Skin epidermis (tissue), 12 donors: Measurements from ENCODE around the gene PHACTR3.

Experiments
- H3K27ac ChIP-seq, 21 experiments: fragments of 200-600 bp; sonication (generic) in 11 of 21; one replicate each; pipeline ENCODE4 v1.5.0; 2020; ENCODE audit warnings: mild to moderate bottlenecking in 3 of 21, inconsistent platforms in 2 of 21, moderate library complexity in 2 of 21
- H3K4me3 ChIP-seq, 7 experiments: fragments of 200-600 bp; sonication (generic) in 2 of 7; one replicate each; pipeline ENCODE4 v1.5.0; 2020; ENCODE audit warnings: inconsistent platforms in 2 of 7, mild to moderate bottlenecking in 2 of 7, moderate library complexity in 1 of 7

Gene PHACTR3

GRCh38 chr20:59817846-59818615 lies 213.7 kb downstream of the PHACTR3 start:
- H3K27ac ChIP-seq: no peak overlapping the region

DNA sequence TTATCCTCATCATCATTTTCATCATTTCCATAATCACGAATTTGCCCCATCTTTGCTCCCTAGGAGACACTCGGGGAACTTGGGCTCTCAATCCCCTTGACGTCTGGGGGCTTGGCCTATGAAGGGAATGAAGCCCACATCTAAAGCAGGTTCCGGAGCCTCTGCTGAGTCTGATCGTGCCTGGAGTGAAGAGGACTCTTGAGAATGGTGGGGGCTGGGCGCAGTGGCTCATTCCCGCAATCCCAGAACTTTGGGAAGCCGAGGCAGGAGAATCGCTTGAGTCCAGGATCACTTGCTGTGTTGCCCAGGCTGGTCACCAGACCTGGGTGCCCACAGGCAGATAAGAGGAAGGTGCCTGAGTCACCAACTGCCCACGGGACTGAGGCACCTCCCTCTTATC lies 214.6 kb downstream of the PHACTR3 start:
- H3K27ac ChIP-seq: no peak overlapping the region

More at GRCh38 chr20:59817846-59818615, 213.7 kb downstream of the PHACTR3 start:
- no peak overlapping the region for H3K4me3 ChIP-seq

GRCh38 chr20:59819496-59820203 lies 215.3 kb downstream of the PHACTR3 start:
- Histone ChIP-seq H3K27ac (no peak overlapping the region), H3K4me3 (no peak overlapping the region)

More for the DNA sequence above, 214.6 kb downstream of the PHACTR3 start:
- H3K4me3 ChIP-seq: no peak overlapping the region

DNA sequence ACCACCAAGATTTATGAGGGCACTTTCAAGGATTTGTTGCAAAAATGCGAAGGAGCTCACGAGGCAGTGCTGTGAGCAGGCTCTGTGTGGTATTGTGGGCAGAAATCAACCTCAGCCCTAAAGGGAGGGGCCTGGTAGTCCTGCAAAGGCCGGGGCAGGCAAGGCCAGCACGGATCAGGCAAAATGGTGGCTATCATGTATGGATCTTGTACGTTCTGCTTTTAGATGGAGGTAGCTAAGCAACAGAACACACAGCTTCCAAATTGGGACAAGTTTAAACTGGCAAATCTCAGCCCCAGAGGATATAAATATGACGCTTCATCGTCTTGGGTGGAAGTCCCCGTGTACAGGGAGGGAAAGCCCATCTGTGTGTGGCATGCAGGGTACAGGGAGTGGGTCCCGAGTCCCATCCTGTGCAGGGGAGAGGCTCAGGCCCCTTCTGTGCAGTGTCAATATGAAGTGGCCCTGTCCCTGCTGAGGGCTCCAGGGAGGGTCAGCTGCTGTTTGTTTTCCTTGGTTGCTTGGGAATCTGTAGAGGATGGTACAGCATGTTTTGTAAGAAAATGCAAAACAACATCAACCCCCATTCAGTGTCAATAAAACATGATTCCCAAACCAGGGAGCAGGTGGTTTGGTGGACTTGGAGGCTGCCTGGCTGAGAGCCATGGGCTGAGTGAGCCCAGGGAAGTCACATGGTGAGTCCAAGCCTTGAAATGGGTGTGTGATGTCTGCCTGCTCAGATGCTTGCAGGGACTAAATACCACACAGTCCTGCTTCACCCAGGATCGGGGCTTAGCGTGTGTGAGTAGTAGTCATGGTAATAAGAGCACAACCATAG lies 216.1 kb downstream of the PHACTR3 start:
- Histone ChIP-seq H3K27ac (no peak overlapping the region), H3K4me3 (no peak overlapping the region)

DNA sequence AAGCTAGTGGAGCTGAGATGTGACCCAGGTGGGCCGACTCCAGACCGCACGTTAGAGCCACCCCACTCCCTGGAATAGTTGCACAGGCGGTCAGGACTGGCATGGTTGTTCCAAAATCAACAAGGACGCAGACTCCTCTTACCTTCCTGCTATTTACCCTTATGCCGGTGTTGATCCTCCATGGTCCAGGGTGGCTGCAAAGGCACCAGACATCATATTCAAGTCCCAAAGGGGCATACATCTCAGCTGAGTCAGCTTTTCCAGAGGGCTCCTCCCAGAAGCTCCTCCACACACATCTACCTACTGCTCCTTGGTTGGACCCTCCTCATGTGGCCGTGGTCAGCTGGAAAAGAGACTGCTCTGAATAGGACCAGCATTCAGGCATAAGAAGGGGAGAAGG lies 216.9 kb downstream of the PHACTR3 start:
- Histone ChIP-seq H3K27ac (no peak overlapping the region), H3K4me3 (no peak overlapping the region)

GRCh38 chr20:59821788-59822187 lies 217.4 kb downstream of the PHACTR3 start:
- Histone ChIP-seq H3K27ac (no peak overlapping the region), H3K4me3 (no peak overlapping the region)

DNA sequence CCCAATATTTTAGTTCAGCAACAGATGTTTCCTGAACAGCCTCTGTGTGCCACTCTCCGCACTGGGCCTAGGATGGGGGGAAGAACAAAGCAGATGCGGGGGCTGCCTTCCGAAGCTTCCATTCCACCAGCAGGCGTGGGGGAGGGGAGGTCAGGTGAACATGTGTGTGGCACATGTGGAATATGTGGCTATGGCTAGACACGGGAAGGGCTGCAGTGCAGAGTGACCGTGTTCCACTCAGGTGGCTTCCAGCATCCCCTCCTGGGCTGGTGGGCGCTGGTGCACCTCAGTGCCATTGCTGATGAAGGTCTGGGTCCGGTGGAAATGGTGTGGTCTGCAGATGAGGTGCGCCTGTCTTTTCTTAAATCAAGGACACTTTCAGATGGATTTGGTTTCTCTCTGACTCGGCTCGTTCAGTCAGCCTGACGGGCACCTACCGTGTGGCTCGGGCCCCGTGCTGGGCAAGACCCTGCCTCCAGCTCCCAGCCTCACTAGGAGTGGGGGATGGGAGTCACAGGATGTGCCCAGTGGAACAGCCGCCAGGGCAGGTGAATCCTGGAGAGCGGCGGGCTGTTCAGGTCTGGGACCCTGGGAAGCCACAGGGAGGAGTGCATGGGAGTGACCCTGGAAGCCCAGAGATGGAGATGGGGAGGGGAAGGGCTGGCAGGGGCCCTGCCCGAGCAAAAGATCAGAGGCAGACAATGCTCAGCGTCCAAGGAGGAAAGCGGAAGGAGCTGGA lies 218.1 kb downstream of the PHACTR3 start:
- H3K4me3 ChIP-seq: no peak overlapping the region
- H3K27ac ChIP-seq: no peak overlapping the region

GRCh38 chr20:59823030-59823423 lies 218.7 kb downstream of the PHACTR3 start:
- Histone ChIP-seq H3K4me3 (no peak overlapping the region), H3K27ac (no peak overlapping the region)

DNA sequence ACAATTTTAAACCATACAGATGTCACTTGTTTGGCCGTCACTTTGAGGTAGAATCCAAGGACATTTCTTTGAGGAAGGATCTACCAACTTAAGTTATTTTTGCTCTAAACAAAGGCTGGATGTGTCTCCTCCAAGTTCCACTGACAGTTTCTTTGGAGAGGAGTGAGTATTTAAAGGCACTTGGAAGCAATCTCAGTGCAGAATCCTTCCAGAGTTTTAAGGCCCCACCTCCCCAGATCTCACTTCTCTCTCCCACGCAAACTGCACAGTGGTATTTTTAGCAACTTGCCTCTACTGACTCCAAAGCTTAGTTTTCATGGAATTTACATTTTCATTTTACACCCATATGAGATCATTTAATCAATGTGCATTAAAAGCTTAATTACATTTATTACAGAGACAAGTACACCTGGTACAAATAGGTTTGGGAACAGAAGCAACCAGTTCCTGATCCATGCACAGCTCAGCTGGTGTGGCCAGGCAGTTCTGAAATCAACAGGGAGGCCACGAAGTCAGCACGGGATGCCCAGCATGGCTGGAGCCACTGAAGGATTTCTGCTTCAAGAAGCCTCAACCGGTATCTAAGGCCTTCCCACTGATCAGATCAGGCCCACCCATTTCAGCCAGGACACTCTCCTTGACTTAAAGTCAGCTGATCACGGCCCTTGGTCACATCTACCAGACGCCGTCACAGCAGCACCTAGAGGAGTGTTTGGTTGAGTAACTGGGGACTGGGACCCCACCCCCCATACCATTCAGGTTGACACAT lies 219.3 kb downstream of the PHACTR3 start:
- no peak overlapping the region for H3K27ac ChIP-seq
- no peak overlapping the region for H3K4me3 ChIP-seq

DNA sequence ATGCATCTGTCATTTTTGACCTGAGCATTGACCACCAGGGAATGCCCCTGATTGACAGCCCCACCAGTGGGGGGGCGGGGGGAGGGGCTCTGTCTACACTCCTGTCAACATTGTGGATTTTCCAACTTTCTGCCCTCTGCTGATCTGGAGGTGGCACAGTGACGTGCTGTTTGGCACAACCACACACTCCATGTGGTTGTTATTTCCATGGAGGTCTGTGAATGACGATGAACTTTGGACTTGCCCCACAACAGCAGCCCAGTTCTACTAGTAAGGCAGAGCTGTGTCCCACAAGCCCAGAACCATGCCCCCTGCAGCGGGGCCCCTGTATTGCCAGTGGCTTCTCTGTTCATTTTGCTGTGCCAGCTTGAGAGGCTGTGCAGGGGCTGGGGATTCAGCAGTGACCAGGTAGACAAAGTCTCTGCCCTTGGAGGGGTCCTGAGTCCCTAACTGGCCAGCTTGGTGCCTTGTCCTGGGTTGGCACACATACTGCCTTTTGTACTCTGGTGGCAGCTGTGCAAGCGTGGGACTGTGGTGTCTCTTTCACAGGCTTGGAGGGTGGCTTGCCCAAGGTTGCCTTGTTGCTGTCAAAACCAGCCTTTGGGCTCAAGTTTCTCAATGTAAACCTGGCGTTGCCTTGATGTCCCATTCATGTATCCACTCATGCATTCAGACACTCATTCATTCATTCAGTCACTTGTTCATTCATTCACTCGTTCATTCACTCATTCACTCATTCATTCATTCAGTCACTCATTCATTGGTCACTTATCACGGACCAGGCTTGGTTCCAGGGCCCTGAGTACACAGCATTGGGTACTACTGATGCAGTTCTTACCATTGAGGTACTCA lies 220.6 kb downstream of the PHACTR3 start:
- H3K27ac ChIP-seq: no peak overlapping the region
- H3K4me3 ChIP-seq: no peak overlapping the region

- no peak overlapping the region for H3K4me3 ChIP-seq
- H3K27ac ChIP-seq: no peak overlapping the region
These were observed 221.2 kb downstream of the PHACTR3 start for GRCh38 chr20:59825563-59825920.

DNA sequence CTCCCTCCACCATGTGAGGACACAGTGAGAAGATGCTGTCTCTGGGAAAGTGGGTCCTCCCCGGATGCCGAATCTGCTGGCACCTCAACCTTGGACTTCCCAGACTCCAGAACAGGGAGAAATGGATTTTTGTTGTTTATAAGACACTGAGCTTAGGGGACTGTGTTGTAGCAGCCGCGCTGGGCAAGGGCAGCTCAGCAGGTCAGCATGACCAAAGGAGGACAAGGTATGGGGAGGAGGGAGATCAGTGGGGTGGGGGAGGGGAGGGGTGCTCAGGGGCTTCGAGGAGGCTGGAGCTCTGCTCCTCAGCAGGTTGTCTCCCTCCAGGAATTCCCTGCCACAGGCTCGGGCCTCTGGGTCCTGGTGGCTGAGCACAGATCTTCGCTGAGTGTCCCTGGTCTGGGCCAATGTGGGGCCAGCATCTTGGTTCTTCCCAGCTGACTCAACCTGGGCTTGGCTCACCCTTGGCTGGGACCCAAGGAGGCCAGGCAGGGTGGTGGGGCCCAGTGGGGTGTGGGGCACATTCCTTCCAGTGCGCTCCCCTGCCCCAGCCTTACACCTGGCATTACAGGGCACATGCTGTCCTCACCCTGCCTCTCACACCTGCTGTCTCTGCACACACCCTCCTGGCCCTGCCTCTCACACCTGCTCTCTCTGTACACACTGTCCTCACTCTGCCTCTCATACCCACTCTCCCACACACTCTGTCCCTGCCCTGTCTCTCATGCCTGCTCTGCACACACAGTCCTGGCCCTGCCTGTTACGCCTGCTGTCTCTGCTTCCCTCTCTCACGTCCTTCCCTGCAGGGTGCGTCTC lies 221.8 kb downstream of the PHACTR3 start:
- no peak overlapping the region for H3K4me3 ChIP-seq
- H3K27ac ChIP-seq: peak overlapping the region in 1 of 21 experiments; percentile 31

DNA sequence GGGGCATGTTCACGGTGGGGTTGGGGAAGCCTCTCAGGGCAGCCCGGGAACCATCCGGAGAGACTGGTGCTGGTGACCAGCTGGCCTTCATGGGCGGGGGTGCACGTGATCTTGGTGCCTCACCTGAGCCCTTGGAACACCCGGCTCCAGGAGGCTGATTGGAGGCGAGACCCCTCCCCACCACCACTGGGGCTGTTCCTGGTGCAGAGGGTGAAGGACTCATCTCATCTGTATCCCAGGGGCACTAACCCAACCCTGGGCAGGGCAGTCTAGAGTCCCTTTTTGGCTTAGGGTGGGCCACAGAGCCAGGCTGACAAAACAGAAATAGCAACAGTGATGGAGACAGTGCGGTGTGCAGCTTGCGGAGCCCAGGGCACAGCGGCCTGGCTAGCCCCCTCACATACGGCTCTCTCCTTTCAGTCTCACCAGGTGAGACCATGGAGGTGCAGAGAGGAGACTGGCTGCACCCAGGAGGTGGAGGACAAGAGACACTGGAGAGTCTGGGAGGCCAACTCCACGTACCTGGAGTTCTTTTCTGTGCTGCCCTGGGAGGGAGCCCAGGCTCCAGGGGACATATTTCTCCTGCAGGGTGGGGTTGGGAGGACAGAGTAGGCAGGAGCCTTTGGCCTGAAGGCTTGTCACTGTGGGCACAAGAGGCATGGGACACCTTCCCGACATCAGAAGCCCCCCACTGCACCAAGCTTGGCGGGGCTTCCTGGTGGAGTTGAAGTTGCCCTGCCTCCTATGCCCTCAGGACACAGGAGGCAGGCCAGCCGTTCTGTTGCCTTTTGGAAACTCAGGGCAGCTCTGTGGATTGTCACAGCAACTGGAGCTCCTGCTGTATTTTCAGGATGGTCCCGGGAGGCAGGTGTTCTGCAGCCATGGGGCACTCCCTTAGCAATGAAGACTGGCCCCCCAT lies 223.1 kb downstream of the PHACTR3 start:
- Histone ChIP-seq H3K4me3 (no peak overlapping the region), H3K27ac (peak overlapping the region in 1 of 21 experiments; percentile 31)

DNA sequence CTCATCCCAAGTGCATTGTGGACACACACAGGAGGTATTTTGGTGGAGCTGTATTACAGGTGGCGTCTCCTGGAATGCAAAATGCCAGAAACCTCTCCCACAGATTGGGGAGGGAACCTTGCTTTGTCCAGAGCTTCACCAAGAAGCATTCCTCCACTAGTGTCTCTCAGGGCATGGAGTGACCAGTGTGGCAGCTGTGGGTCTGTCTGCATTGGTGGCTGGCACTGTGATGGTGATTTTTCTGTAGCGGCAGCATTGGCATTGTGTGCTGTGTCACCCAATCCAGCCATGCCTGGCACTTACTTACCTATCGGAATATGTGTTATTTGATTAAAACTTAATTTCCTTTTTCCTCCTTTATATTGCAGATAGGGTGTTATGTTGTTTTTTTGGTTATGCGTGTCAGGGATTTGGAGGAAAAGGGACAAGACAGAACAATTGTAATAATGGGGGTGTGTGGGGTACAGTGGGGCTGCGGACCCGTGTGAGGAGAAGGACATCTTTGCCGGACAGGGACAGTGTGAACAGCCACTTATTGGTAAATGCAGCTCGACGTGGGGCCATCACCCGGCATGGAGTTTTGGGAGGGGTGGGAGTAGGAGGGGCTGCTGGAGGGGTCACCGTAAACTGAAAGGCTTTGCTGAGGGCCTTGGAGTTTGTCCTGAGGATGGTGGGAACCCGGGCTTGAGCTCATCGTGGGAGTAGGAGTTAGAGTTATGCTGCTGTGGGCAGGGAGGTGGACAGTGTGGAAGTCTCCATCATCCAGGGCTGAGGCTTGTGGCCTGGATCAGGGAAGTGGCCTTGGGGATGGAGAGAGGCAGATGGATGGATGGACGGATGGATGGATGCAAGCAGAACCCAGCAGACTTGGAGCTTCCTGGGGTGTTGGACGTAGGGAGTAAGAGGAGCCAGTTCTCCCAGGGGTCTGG lies 224.0 kb downstream of the PHACTR3 start:
- no peak overlapping the region for H3K27ac ChIP-seq
- H3K4me3 ChIP-seq: no peak overlapping the region

GRCh38 chr20:59829054-59829785 lies 224.9 kb downstream of the PHACTR3 start:
- no peak overlapping the region for H3K27ac ChIP-seq
- H3K4me3 ChIP-seq: no peak overlapping the region
